Ishikawa (cell line): ENCODE measurements around the gene THSD7A.

ENCODE experiments used
- CEBPB ChIP-seq: IDR thresholded peaks from 2 replicates; pipeline ENCODE4 v1.6.1; 2012
- EGR1 ChIP-seq: IDR thresholded peaks from 2 replicates; pipeline ENCODE4 v1.6.1; 2012
- EP300 ChIP-seq: IDR thresholded peaks from 2 replicates; pipeline ENCODE4 v1.6.1; 2012; ENCODE audit warnings: borderline replicate concordance
- NFIC ChIP-seq: IDR thresholded peaks from 2 replicates; pipeline ENCODE4 v1.6.1; 2012
- TF ChIP-seq, protein P1 (sequence below): IDR thresholded peaks from 2 replicates; pipeline ENCODE4 v1.6.1; 2012

DNA sequence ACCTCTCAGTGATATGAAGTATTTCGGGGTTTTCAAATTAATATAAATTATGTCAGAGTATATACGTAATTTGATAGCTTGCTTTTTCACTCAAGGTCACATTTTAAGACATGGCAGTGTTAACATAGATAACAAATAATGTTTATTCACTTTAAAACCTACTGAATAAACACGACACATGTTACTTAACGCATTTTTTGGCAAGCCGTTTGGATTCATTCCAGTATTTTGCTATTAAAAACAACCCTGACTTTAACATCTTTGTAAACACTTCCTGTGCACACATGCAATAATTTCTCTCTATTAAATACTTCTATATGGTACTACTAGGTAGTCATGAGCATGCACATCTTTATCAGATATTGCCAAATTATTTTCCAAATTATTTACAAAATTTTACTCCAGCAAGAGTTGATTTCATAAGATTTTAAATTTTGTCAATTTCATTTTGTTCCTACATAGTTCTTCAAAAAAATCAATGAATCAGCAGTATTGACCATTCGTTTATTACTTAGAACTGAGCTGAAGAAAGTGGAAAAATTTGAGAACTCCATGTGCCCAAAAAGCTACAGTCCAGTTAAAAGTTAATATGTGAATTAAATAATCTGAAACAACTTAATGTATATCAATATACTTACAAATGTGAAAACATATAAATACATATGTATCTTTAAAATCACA is 26.8 kb upstream of the THSD7A start:
- TF ChIP-seq, protein P1, sequence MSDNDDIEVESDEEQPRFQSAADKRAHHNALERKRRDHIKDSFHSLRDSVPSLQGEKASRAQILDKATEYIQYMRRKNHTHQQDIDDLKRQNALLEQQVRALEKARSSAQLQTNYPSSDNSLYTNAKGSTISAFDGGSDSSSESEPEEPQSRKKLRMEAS: no peak
- TF ChIP-seq EP300: no peak
- TF ChIP-seq EGR1: no peak
- no peak for TF ChIP-seq NFIC
- no peak for TF ChIP-seq CEBPB
